ENCODE results near the gene ZC2HC1B.
"Not testable (repeated sequence)": the region's sequence is repeated elsewhere in the genome, so short reads cannot be mapped to it uniquely, and the experiment has no call there.

ZC2HC1B gene, protein sequence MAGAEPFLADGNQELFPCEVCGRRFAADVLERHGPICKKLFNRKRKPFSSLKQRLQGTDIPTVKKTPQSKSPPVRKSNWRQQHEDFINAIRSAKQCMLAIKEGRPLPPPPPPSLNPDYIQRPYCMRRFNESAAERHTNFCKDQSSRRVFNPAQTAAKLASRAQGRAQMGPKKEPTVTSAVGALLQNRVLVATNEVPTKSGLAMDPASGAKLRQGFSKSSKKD

GRCh38 chr6:143864234-143864633 lies at the start of gene ZC2HC1B:
ZC2HC1B (plus strand) TSS chr6:143864474; CDS start chr6:143864540, 66 bp downstream.
- no peak for DNase-seq

GRCh38 chr6:143817621-143818020 lies 46.7 kb upstream of the ZC2HC1B start:
- no peak for DNase-seq

DNA sequence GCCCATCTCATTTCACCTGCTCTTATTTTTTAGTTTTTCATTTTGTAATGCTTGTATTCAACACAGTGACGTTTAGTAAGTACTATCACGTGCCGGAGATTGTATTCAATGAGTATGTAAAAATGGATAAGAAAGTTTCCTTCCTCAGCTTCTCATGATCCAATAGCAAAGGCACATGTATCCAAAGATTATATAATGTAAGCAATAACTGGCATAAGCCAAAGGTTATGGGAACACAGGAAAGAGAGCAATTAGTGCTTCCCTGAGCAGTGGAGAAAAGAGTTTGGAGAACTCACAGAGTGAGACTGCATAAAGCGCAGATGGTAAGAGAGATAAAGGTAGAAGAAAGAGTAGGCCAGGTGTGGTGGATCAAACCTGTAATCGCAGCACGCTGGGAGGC lies 42.9 kb upstream of the ZC2HC1B start:
- no peak for DNase-seq

GRCh38 chr6:143822584-143823024 lies 41.7 kb upstream of the ZC2HC1B start:
- DNase-seq, result no peak

DNA sequence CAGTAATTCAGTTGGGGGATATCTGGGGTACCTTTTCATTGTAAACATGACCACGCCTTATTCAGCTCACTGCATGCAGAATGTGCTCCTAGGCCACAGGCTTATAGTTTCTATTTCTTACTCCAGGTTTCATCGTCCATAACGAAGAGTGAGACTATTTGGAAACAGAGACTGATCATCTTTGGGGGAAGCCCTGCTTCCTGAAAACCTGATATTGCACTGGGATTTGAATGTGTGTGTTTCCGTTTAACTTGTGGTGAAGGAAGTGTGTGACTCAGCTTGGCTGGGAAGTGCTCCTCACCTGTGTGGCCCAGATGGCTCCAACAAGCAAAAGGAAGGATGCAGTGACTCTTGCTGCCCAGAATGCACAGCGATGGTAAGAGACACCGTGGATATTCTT lies 40.7 kb upstream of the ZC2HC1B start:
- no peak for DNase-seq

- DNase-seq, result no peak
Measured at GRCh38 chr6:143828572-143828971, 35.7 kb upstream of the ZC2HC1B start.

GRCh38 chr6:143836150-143836549 lies 28.1 kb upstream of the ZC2HC1B start:
- no peak for DNase-seq

DNA sequence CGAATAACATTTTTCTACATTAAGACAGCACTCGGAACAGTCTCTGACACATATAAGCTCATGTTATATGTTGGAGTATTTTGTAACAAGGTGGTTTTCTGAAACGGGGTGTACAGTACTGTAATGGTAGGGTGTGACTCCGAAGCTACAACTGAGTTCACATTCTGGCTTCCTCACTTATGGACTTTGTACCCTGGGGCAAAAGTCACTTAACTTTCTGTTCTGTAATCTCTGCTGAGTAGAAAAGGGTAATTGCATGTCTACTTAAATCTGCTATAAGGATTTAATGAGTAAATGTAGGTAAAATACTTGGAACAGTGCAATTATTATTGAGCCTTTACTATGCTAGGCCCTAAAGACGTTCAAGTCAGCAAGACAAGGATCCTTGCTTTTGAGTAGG lies 25.9 kb upstream of the ZC2HC1B start:
- no peak for DNase-seq

DNA sequence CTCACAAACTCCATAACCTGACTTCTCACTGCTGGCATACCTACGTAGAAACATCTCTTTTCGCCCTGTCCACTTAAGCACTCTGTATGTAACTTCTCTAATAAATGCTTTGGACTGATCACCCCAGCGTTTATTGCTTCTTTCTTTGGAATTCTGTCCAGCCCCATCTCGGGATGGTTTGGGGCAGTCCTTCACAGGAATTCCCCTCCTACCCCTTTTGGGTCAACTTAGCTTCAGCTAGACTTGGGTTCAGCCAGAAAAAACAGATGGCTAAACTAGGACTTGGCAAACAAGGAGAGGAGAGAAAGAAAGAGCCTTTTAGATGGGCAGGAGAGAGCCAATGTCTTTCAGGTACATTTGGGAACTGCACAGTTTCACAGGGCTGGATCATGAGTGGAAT lies 25.1 kb upstream of the ZC2HC1B start:
- DNase-seq, result no peak

GRCh38 chr6:143840595-143841265 lies 23.5 kb upstream of the ZC2HC1B start:
- no peak for DNase-seq

- no peak for DNase-seq
Measured at GRCh38 chr6:143842461-143842901, 21.8 kb upstream of the ZC2HC1B start.

DNA sequence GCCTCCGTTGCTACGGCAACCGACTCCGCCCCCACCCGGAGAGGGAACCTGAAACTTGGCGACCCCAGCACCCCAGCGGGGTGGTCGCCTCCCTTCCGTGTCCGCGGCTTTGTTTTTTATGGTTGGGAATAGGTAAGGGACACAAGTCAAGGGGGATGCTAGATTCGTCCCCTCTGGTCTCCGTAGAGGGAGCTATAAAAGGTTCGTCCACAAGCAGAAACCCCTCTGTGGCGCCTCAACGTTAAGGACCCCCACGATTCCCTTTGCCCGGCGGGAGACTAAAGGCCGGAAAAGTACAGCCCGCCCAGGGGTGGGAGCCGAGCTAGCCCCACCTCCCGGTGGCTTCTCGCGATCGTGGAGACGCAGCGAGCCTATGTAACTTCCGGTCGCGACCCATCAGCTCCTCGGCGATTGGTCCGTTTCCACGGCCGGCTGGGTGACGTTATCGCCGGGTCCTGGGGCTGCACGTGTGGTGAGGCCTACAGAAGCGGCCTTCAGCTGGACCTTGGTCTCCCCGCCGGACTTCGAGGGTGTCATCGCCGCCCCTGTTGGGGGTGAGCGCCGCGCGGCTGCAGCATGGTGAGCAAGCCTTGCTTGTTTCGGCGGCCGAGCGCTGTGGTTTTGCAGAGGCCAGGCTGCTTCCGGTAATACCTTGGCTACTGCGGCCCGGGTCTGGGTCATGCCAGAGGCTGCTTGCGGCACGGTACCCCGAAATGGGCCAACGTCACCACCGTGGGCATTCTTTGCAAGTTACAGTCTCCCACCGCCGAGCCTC lies 21.2 kb upstream of the ZC2HC1B start, which contains the start of gene LTV1:
LTV1 (plus strand) TSS at position 437 of the 775 bp plus-strand sequence; CDS start at position 577, 140 bp downstream.
- peak; percentile 76 to 84 (median 80) for DNase-seq

DNA sequence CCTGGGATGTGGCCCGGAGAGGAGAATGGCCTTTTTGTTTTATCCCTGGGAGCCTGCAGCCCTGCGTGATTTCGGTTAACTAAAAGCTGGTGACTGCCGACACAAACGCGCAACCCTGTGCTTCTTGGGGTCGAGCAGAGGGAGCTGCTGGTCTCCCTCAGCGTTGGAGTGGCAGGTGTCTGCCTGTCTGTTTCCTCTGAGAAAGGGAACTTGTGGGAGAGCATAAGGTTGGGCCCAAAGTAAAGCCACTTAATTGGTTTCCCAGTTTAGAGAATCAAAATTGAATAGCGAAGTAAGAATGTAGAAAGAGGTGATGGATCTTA lies 20.6 kb upstream of the ZC2HC1B start:
- no peak for DNase-seq

GRCh38 chr6:143844006-143844405 lies 20.3 kb upstream of the ZC2HC1B start:
- no peak for DNase-seq

GRCh38 chr6:143845033-143845432 lies 19.2 kb upstream of the ZC2HC1B start:
- no peak for DNase-seq

GRCh38 chr6:143851706-143852105 lies 12.6 kb upstream of the ZC2HC1B start:
- DNase-seq, result not testable (repeated sequence)

DNA sequence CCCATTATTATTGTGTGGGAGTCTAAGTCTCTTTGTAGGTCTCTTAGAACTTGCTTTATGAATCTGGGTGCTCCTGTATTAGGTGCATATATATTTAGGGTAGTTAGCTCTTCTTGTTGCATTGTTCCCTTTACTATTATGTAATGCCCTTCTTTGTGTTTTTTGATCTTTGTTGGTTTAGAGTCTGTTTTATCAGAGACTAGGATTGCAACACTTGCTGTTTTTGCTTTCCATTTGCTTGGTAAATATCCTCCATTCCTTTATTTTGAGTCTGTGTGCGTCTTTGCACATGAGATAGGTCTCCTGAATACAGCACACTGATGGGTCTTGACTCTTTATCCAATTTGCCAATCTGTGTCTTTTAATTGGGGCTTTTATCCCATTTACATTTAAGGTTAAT lies 9.2 kb upstream of the ZC2HC1B start:
- DNase-seq, result not testable (repeated sequence)

GRCh38 chr6:143856762-143857161 lies 7.5 kb upstream of the ZC2HC1B start:
- DNase-seq, result not testable (repeated sequence)

DNA sequence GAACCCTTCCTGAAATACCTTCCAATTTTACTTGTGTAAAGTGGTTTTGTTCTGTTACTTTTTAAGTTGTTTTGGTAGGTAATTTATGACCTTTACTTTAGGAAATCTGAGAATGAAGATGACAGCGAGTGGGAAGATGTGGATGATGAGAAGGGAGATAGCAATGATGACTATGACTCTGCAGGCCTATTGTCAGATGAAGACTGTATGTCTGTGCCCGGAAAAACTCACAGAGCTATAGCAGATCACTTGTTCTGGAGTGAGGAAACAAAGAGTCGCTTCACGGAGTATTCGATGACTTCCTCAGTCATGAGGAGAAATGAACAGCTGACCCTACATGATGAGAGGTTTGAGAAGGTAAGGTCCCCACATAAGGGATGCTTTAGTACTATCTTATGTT lies 6.6 kb upstream of the ZC2HC1B start:
- no peak for DNase-seq

- no peak for DNase-seq
Measured at GRCh38 chr6:143859891-143860660, 4.2 kb upstream of the ZC2HC1B start.

DNA sequence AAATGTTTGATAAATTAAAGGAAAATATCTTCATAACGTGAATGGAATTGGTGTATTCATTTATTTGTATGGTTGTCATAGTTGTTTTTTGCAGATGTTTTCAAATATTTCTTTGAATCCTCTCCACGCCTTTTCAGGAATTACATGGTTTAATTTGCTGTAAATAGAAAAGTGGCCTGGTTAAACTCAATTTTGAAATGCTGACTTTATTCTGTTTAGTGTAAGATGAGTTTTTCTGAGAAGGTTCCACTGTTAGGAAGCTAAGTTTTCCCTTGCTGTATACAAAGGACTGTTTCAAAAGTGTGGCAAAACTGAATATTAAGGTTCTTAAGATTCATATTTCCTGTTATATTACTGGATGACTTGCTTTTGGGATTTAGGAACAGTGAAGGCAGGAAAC lies 503 bp upstream of the ZC2HC1B start:
- DNase-seq, result no peak

DNA sequence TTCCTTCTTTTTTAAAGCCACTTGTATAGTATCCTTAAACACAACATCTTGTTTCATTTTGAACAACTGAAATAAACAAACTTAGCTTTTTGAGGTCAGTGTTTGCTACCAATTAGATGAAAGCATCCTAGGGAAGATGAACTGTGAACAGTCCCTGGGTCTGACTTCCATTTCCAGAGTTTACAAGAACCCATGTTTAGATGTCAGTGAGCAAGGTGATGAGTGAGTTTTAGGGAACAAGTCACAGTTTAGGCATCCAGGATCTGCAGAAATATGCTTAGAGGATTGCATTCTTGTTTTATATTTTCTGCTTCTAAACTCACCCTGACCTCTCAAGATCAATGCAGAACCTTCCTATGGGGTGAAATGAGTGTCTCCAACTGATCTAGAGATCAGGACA lies 3.0 kb downstream of the ZC2HC1B start:
- DNase-seq, result no peak

- DNase-seq, result not testable (repeated sequence)
Measured at GRCh38 chr6:143868808-143869207, 4.5 kb downstream of the ZC2HC1B start.

Data from activated naive CD4-positive, alpha-beta T cell (primary cell).